Heart left ventricle (tissue), 13 donors: ENCODE data around the gene RBMS1.

Experiments
- POLR2A ChIP-seq, 2 donors: fragments of 450-650 bp; IDR thresholded peaks; one replicate each; pipeline ENCODE4 v1.6.1; 2017; ENCODE audit warnings: antibody characterized with exemption in 2 of 2, mild to moderate bottlenecking in 2 of 2, moderate library complexity in 2 of 2
- TF ChIP-seq, protein P1 (sequence below), 12 donors: fragments of 200-600 bp; sonication (generic) in 4 of 12; IDR thresholded peaks; one replicate each; pipeline versions ENCODE4 v1.5.0 to v1.8.0; 2018 to 2022; ENCODE audit warnings: antibody characterized with exemption in 12 of 12, mild to moderate bottlenecking in 5 of 12
- donor health status: ischemic (EF 13 %, LVEDD 7.1; RV severe dilation, severe dysfunction).
- donor health status: DM: no; HTN: yes; CAD: no.
- donor health status: DM: no; HTN: no; CAD: no.
- donor health status: ischemic (EF 25% LVEDD 6.9; RV normal size, moderate dysfunction).
- donor health status: ischemic (EF 25% LVEDD 5.7; RV mildly dilated, moderate dysfunction).
- donor health status: ischemic (EF 35%, LVEDD 5.7; RV mildly dilated, moderate dysfunction).
- donor health status: nonischemic (EF 11% LVEDD 7.7; RV severe dilation, severe dysfunction).
- donor health status: DM: yes; HTN: yes; CAD: no.
- donor health status: PGD.
- donor health status: ischemic (EF 29% LVEDD 5.4; RV normal size, mild dysfunction).
- donor health status: nonischemic (EF 23%, LVEDD 6.1; RV moderate dilation, normal function).

DNA sequence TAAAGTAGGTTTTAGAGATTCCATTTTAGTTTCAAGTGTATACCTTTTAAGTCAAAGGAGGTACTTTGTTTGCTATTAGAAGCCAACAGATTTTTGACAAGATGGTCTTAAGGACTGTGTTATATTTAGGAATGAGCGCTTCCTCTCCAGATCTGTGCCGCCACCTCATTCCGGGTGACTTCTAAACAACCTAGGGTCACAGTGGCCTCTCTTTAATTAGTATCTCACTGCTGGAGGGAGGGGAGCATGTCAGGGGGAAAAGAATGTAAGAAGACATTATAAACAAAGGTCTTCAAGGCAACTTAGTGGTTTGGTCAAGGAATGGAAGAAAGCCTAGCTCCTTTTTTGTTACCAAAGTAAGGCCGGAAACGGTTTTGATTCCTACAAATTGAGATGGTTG lies 67.0 kb downstream of the RBMS1 start:
- TF ChIP-seq, protein P1, sequence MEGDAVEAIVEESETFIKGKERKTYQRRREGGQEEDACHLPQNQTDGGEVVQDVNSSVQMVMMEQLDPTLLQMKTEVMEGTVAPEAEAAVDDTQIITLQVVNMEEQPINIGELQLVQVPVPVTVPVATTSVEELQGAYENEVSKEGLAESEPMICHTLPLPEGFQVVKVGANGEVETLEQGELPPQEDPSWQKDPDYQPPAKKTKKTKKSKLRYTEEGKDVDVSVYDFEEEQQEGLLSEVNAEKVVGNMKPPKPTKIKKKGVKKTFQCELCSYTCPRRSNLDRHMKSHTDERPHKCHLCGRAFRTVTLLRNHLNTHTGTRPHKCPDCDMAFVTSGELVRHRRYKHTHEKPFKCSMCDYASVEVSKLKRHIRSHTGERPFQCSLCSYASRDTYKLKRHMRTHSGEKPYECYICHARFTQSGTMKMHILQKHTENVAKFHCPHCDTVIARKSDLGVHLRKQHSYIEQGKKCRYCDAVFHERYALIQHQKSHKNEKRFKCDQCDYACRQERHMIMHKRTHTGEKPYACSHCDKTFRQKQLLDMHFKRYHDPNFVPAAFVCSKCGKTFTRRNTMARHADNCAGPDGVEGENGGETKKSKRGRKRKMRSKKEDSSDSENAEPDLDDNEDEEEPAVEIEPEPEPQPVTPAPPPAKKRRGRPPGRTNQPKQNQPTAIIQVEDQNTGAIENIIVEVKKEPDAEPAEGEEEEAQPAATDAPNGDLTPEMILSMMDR (IDR thresholded peaks at IDR 0.05) = no peak
- no peak for TF ChIP-seq POLR2A (IDR thresholded peaks at IDR 0.05)
